A549 (cell line): ENCODE measurements around the gene MVB12B. TPM values are rescaled to one million over a fixed set of nuclear protein-coding genes. Genes with fewer than 3 reads are reported as not detected.

Experiments used
- ATAC-seq, 2 experiments: fragments of 200-7000 bp in 1 of 2; fragments of >200 bp in 1 of 2; cut with Nextera tagmentation in 1 of 2; cut with Tn5 transposase in 1 of 2; 3 replicates each; pipeline versions ENCODE4 v1.8.0 to v1.9.1; 2018 to 2020; ENCODE audit warnings: mild to moderate bottlenecking in 1 of 2, moderate library complexity in 1 of 2
- CTCF ChIA-PET: fragments of 300-600 bp; sonication (Branson Sonifier 250); formaldehyde crosslinking; extraction: SDS; loops from one replicate; lab custom pipeline; 2021; ENCODE audit warnings: antibody characterized with exemption, inconsistent platforms; lab: Yijun Ruan, JAX
- POLR2A ChIA-PET: fragments of 350-600 bp; formaldehyde crosslinking; extraction: SDS; loops from one replicate; lab custom pipeline; 2021; ENCODE audit warnings: antibody characterized with exemption, inconsistent platforms; lab: Yijun Ruan, JAX
- DNase-seq, 2 experiments: peaks; one replicate each; pipeline versions ENCODE4 v3.0.0 to v3.0.0-alpha.2; 2011 to 2016; ENCODE audit warnings: low read depth in 1 of 2, low spot score in 1 of 2
- FAIRE-seq: peaks from 2 replicates; lab custom pipeline; 2011; peaks lifted over from hg19 to GRCh38; lab: Jason Lieb, UNC
- H3K27ac ChIP-seq, 2 experiments: fragments of >200 bp; sonication (Bioruptor Twin); formaldehyde crosslinking; 3 replicates each; pipeline ENCODE4 v1.5.1; 2016 to 2017
- H3K4me1 ChIP-seq: fragments of >200 bp; sonication (Bioruptor Twin); formaldehyde crosslinking; 3 replicates; pipeline ENCODE4 v1.6.1; 2016
- H3K4me2 ChIP-seq: fragments of >200 bp; sonication (Bioruptor Twin); formaldehyde crosslinking; 3 replicates; pipeline ENCODE4 v1.6.1; 2016
- H3K4me3 ChIP-seq: fragments of >200 bp; sonication (Bioruptor Twin); formaldehyde crosslinking; 3 replicates; pipeline ENCODE4 v1.5.1; 2016
- H3K9me3 ChIP-seq: fragments of >200 bp; sonication (Bioruptor Twin); formaldehyde crosslinking; 3 replicates; pipeline ENCODE4 v1.6.1; 2016
- BHLHE40 ChIP-seq: IDR thresholded peaks from 2 replicates; pipeline ENCODE4 v1.6.1; 2012; ENCODE audit warnings: low read depth, low read length, inconsistent platforms
- CHD4 ChIP-seq: fragments of 200-600 bp; sonication (generic); IDR thresholded peaks from 2 replicates; pipeline ENCODE4 v1.6.1; 2016; ENCODE audit warnings: antibody characterized with exemption, mild to moderate bottlenecking, borderline replicate concordance
- HEYL ChIP-seq: fragments of 250-450 bp; sonication (Bioruptor Pico); IDR thresholded peaks from 2 replicates; pipeline ENCODE4 v1.8.0; 2021; ENCODE audit warnings: mild to moderate bottlenecking, moderate library complexity
- HOXB13 ChIP-seq: fragments of 250-450 bp; sonication (Bioruptor Pico); IDR thresholded peaks from 2 replicates; pipeline ENCODE4 v1.5.0; 2020; ENCODE audit warnings: low read depth, mild to moderate bottlenecking, moderate library complexity
- JUNB ChIP-seq: fragments of >200 bp; sonication (Bioruptor Twin); formaldehyde crosslinking; IDR thresholded peaks from 2 replicates; pipeline ENCODE4 v1.6.1; 2016
- KDM5A ChIP-seq: fragments of 200-600 bp; sonication (generic); IDR thresholded peaks from 2 replicates; pipeline ENCODE4 v1.6.1; 2016; ENCODE audit warnings: antibody characterized with exemption, mild to moderate bottlenecking
- NR3C1 ChIP-seq: fragments of >200 bp; sonication (Bioruptor Twin); formaldehyde crosslinking; IDR thresholded peaks from 3 replicates; pipeline ENCODE4 v1.6.1; 2017
- PHF8 ChIP-seq: fragments of 200-600 bp; sonication (generic); IDR thresholded peaks from 2 replicates; pipeline ENCODE4 v1.6.1; 2016; ENCODE audit warnings: low read depth, mild to moderate bottlenecking, antibody characterized with exemption, moderate library complexity, borderline replicate concordance
- RAD21 ChIP-seq, 2 experiments: fragments of >200 bp in 1 of 2; sonication (Bioruptor Twin) in 1 of 2; formaldehyde crosslinking in 1 of 2; IDR thresholded peaks in 1 of 2; conservative IDR thresholded peaks in 1 of 2; 2 replicates in 1 of 2; 3 replicates in 1 of 2; pipeline ENCODE4 v1.6.1; 2012 to 2018; ENCODE audit warnings: inconsistent platforms in 1 of 2
- RARB ChIP-seq: fragments of 250-450 bp; sonication (Bioruptor Pico); IDR thresholded peaks from 2 replicates; pipeline ENCODE4 v1.8.0; 2021; ENCODE audit warnings: mild to moderate bottlenecking, moderate library complexity
- REST ChIP-seq: fragments of 200-600 bp; sonication (generic); IDR thresholded peaks from 2 replicates; pipeline ENCODE4 v1.6.1; 2016; ENCODE audit warnings: antibody characterized with exemption, mild to moderate bottlenecking, moderate library complexity
- RFX5 ChIP-seq: fragments of 450-650 bp; IDR thresholded peaks from 2 replicates; pipeline ENCODE4 v1.7.1; 2014; ENCODE audit warnings: antibody characterized with exemption, mild to moderate bottlenecking, moderate library complexity
- RNF2 ChIP-seq: fragments of 200-600 bp; sonication (generic); IDR thresholded peaks from 2 replicates; pipeline ENCODE4 v1.6.1; 2016; ENCODE audit warnings: low read depth, mild to moderate bottlenecking, antibody characterized with exemption, moderate library complexity, borderline replicate concordance
- SREBF2 ChIP-seq: fragments of 450-650 bp; IDR thresholded peaks from 2 replicates; pipeline ENCODE4 v1.6.1; 2014; ENCODE audit warnings: mild to moderate bottlenecking, moderate library complexity
- TP53 ChIP-seq: fragments of 250-450 bp; sonication (Bioruptor Pico); IDR thresholded peaks from 2 replicates; pipeline ENCODE4 v1.5.0; 2021; ENCODE audit warnings: mild to moderate bottlenecking, moderate library complexity
- ZFP36 ChIP-seq: fragments of 450-650 bp; IDR thresholded peaks from 2 replicates; pipeline ENCODE4 v1.6.1; 2014; ENCODE audit warnings: borderline replicate concordance; ENCODE audit not compliant: partially characterized antibody
- ZNF302 ChIP-seq: fragments of 250-450 bp; sonication (Bioruptor Pico); IDR thresholded peaks from 2 replicates; pipeline ENCODE4 v1.9.0; 2021; ENCODE audit warnings: inconsistent platforms, mild to moderate bottlenecking, moderate library complexity
- WGBS: methylation state at CpG from one replicate; pipeline ENCODE4 v1.1.6; 2017; ENCODE audit errors: missing lambda C conversion rate; 5-methylcytosine and 5-hydroxymethylcytosine counted together
- polyA plus RNA-seq, 4 experiments: library from polyadenylated mRNA; depleted of rRNA in 3 of 4; stranded (reverse); fragments of >200 nt; fragmentation: RNase III in 1 of 4; extraction: RNeasy Plus Mini Kit Qiagen cat#74134 plus additional on column Dnase treatment in 1 of 4; gene quantifications; 2 replicates in 3 of 4; 3 replicates in 1 of 4; pipeline ENCODE4 v1.2.3, GENCODE V29; 2011 to 2017
- TF ChIP-seq, protein P1 (sequence below): fragments of 250-450 bp; sonication (Bioruptor Pico); IDR thresholded peaks from 2 replicates; pipeline ENCODE4 v1.5.0; 2020; ENCODE audit warnings: low read depth, mild to moderate bottlenecking, moderate library complexity
- TF ChIP-seq, protein P2 (sequence below): fragments of 250-450 bp; sonication (Bioruptor Pico); IDR thresholded peaks from 2 replicates; pipeline ENCODE4 v1.5.0; 2021; ENCODE audit warnings: mild to moderate bottlenecking, moderate library complexity, borderline replicate concordance
- TF ChIP-seq, protein P3 (sequence below): IDR thresholded peaks from 2 replicates; pipeline ENCODE4 v1.6.1; 2012; ENCODE audit warnings: low read depth, borderline replicate concordance
- TF ChIP-seq, protein P4 (sequence below): fragments of >200 bp; sonication (Bioruptor Twin); formaldehyde crosslinking; IDR thresholded peaks from 3 replicates; pipeline ENCODE4 v1.5.1; 2016

The MVB12B gene
- polyA plus RNA-seq, 2 of the 4 experiments (the other 2 are of a cell fraction): 4.6 to 5.9 TPM

GRCh38 chr9:126295082-126295477 lies 31.5 kb upstream of the MVB12B start:
- ATAC-seq (no peak), DNase-seq (no peak), FAIRE-seq (no peak)
- TF ChIP-seq, protein P1, sequence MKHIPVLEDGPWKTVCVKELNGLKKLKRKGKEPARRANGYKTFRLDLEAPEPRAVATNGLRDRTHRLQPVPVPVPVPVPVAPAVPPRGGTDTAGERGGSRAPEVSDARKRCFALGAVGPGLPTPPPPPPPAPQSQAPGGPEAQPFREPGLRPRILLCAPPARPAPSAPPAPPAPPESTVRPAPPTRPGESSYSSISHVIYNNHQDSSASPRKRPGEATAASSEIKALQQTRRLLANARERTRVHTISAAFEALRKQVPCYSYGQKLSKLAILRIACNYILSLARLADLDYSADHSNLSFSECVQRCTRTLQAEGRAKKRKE (CRISPR knock-in tag): no peak
- TF ChIP-seq, protein P2, sequence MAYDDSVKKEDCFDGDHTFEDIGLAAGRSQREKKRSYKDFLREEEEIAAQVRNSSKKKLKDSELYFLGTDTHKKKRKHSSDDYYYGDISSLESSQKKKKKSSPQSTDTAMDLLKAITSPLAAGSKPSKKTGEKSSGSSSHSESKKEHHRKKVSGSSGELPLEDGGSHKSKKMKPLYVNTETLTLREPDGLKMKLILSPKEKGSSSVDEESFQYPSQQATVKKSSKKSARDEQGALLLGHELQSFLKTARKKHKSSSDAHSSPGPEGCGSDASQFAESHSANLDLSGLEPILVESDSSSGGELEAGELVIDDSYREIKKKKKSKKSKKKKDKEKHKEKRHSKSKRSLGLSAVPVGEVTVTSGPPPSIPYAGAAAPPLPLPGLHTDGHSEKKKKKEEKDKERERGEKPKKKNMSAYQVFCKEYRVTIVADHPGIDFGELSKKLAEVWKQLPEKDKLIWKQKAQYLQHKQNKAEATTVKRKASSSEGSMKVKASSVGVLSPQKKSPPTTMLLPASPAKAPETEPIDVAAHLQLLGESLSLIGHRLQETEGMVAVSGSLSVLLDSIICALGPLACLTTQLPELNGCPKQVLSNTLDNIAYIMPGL: no peak
- TF ChIP-seq HOXB13 (CRISPR knock-in tag): no peak
- TF ChIP-seq CHD4: no peak
- no peak for TF ChIP-seq PHF8
- TF ChIP-seq, protein P3, sequence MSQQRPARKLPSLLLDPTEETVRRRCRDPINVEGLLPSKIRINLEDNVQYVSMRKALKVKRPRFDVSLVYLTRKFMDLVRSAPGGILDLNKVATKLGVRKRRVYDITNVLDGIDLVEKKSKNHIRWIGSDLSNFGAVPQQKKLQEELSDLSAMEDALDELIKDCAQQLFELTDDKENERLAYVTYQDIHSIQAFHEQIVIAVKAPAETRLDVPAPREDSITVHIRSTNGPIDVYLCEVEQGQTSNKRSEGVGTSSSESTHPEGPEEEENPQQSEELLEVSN: no peak
- TF ChIP-seq RNF2: no peak
- TF ChIP-seq, protein P4, sequence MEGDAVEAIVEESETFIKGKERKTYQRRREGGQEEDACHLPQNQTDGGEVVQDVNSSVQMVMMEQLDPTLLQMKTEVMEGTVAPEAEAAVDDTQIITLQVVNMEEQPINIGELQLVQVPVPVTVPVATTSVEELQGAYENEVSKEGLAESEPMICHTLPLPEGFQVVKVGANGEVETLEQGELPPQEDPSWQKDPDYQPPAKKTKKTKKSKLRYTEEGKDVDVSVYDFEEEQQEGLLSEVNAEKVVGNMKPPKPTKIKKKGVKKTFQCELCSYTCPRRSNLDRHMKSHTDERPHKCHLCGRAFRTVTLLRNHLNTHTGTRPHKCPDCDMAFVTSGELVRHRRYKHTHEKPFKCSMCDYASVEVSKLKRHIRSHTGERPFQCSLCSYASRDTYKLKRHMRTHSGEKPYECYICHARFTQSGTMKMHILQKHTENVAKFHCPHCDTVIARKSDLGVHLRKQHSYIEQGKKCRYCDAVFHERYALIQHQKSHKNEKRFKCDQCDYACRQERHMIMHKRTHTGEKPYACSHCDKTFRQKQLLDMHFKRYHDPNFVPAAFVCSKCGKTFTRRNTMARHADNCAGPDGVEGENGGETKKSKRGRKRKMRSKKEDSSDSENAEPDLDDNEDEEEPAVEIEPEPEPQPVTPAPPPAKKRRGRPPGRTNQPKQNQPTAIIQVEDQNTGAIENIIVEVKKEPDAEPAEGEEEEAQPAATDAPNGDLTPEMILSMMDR: no peak
- no peak for TF ChIP-seq HEYL (CRISPR knock-in tag)
- no peak for TF ChIP-seq KDM5A
- TF ChIP-seq RARB (CRISPR knock-in tag): no peak
- TF ChIP-seq SREBF2: no peak
- TF ChIP-seq JUNB: no peak
- no peak for TF ChIP-seq NR3C1
- no peak for TF ChIP-seq ZFP36
- POLR2A ChIA-PET: no interaction called here
- WGBS: 28% methylated on average over 5 of the region's 5 CpGs
- CTCF ChIA-PET: interaction anchor here (1.5 to 14.9 kb wide), 7 partner anchors 10 to 196 kb away, joined by 4 to 198 read pairs (median 6); no protein-coding TSS in a partner anchor
- Histone ChIP-seq H3K9me3 (no peaks in the 10 kb centered on the region), H3K27ac (no peak overlapping the region), H3K4me3 (no peak overlapping the region), H3K4me2 (no peak overlapping the region), H3K4me1 (no peaks in the 10 kb centered on the region)

DNA sequence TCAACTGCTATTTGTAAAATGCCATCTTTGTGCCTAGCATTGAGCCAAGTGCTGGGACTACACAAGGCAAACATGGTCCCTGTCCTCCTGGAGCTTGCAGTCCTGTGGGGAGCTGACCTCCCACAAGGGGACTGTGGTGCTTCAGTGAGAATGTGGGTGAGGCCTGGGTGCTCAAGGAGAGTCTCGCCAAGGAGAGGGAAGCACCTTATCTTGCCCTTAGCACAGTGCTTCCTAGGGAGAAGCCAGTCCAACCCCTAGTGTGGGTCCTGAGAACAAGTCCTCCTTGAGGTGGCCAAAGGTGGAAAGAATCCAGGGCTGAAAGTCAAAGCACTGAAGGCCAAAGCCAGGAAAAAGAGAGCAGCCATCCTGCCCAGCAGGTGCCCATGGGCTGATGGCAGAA lies 31.1 kb upstream of the MVB12B start:
- FAIRE-seq (no peak), ATAC-seq (no peak), DNase-seq (no peak)
- H3K4me3 ChIP-seq: no peak overlapping the region
- H3K4me2 ChIP-seq: no peak overlapping the region
- POLR2A ChIA-PET: no interaction called here
- no peaks in the 10 kb centered on the region for H3K9me3 ChIP-seq
- WGBS: 89% methylated on average over 1 of the region's 1 CpG
- H3K27ac ChIP-seq: no peak overlapping the region
- CTCF ChIA-PET: interaction anchor here (1.5 to 14.9 kb wide), 4 partner anchors 9 to 196 kb away, joined by 4 to 198 read pairs (median 12); no protein-coding TSS in a partner anchor
- no peak for TF ChIP-seq REST
- TF ChIP-seq ZNF302 (CRISPR knock-in tag): no peak
- TF ChIP-seq RAD21 (conservative IDR thresholded peaks at IDR 0.05 in 1 of 2, IDR thresholded peaks at IDR 0.05 in 1 of 2): no peak
- TF ChIP-seq BHLHE40: no peak
- no peak for TF ChIP-seq KDM5A
- TF ChIP-seq, protein P2: no peak
- no peak for TF ChIP-seq TP53 (CRISPR knock-in tag)
- no peak for TF ChIP-seq RFX5
- no peak for TF ChIP-seq HEYL (CRISPR knock-in tag)
- TF ChIP-seq, all 56 proteins: peak for 0
- H3K4me1 ChIP-seq: no peaks in the 10 kb centered on the region
